ENCODE results near the gene RELCH. TPM values are rescaled to one million over a fixed set of nuclear protein-coding genes. Genes with fewer than 3 reads are reported as not detected.

RELCH gene
- total and polyA plus RNA-seq, 8 donors: 23.8 to 40.7 (median 34.1) TPM

GRCh38 chr18:62245177-62245576 lies 58.1 kb downstream of the RELCH start:
- intact Hi-C loops (cut with DNase I): loop anchor here in 1 of 2 donors (10.0 kb wide), 1 partner anchor 60 kb away; the partner anchor contains the start of genes PIGN and RELCH
- Histone ChIP-seq H3K4me1 (no peaks in the 10 kb centered on the region), H3K4me3 (no peak overlapping the region), H3K36me3 (peaks cover 0 to 35% of the 10 kb centered on the region in 2 donors), H3K27ac (no peak overlapping the region), H3K27me3 (no peaks in the 10 kb centered on the region), H3K9me3 (no peaks in the 10 kb centered on the region)
- ATAC-seq: no peak
- DNase-seq: peak in 1 of 4 donors; percentile 10
- TF ChIP-seq, protein P1, sequence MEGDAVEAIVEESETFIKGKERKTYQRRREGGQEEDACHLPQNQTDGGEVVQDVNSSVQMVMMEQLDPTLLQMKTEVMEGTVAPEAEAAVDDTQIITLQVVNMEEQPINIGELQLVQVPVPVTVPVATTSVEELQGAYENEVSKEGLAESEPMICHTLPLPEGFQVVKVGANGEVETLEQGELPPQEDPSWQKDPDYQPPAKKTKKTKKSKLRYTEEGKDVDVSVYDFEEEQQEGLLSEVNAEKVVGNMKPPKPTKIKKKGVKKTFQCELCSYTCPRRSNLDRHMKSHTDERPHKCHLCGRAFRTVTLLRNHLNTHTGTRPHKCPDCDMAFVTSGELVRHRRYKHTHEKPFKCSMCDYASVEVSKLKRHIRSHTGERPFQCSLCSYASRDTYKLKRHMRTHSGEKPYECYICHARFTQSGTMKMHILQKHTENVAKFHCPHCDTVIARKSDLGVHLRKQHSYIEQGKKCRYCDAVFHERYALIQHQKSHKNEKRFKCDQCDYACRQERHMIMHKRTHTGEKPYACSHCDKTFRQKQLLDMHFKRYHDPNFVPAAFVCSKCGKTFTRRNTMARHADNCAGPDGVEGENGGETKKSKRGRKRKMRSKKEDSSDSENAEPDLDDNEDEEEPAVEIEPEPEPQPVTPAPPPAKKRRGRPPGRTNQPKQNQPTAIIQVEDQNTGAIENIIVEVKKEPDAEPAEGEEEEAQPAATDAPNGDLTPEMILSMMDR (IDR thresholded peaks at IDR 0.05): no peak

DNA sequence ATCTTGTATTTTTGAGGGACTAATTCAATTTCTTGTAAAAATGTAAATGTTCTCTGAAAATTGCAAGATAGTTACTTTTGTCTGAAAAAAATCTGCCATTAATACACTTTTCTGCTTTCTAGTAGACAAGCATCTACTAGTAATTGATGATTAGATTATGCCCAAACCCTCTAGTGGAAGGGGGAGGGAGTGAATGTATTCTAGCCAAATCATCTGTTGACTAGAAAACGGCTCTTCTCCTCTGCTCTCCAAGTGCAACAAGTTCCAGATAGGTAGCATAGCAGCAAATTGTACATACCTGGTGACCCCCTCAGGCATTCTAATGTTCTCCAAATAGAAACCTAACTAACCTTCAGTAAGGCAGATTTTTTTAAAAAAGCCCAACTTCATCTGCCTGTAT lies 58.6 kb downstream of the RELCH start:
- DNase-seq (no peak), ATAC-seq (no peak)
- H3K27ac ChIP-seq: no peak overlapping the region
- H3K36me3 ChIP-seq: peaks cover 0 to 35% of the 10 kb centered on the region in 2 donors
- H3K27me3 ChIP-seq: no peaks in the 10 kb centered on the region
- intact Hi-C loops (cut with DNase I): loop anchor here in 1 of 2 donors (10.0 kb wide), 1 partner anchor 61 kb away; the partner anchor contains the start of genes PIGN and RELCH
- no peaks in the 10 kb centered on the region for H3K9me3 ChIP-seq
- TF ChIP-seq, protein P1 (IDR thresholded peaks at IDR 0.05): no peak
- no peak overlapping the region for H3K4me3 ChIP-seq
- H3K4me1 ChIP-seq: no peaks in the 10 kb centered on the region

GRCh38 chr18:62248313-62248712 lies 61.3 kb downstream of the RELCH start:
- no peak for ATAC-seq
- H3K27ac ChIP-seq: no peak overlapping the region

GRCh38 chr18:62249478-62250097 lies 62.5 kb downstream of the RELCH start:
- peak in 3 of 4 donors; percentile 43 to 77 (median 60) for DNase-seq
- intact Hi-C loops (cut with DNase I): loop anchor here in 1 of 2 donors (10.0 kb wide), 1 partner anchor 65 kb away; the partner anchor contains the start of genes PIGN and RELCH
- Histone ChIP-seq H3K27me3 (no peaks in the 10 kb centered on the region), H3K9me3 (no peaks in the 10 kb centered on the region), H3K4me3 (no peak overlapping the region), H3K4me1 (no peaks in the 10 kb centered on the region), H3K36me3 (peaks cover 0 to 35% of the 10 kb centered on the region in 2 donors), H3K27ac (no peak overlapping the region)
- peak; percentile 71 for ATAC-seq
- TF ChIP-seq, protein P1 (IDR thresholded peaks at IDR 0.05): peak; percentile 75 to 80

More at GRCh38 chr18:62248313-62248712, 61.3 kb downstream of the RELCH start:
- H3K4me1 ChIP-seq: no peaks in the 10 kb centered on the region
- intact Hi-C loops (cut with DNase I): loop anchor here in 1 of 2 donors (10.0 kb wide), 1 partner anchor 64 kb away; the partner anchor contains the start of genes PIGN and RELCH
- no peaks in the 10 kb centered on the region for H3K9me3 ChIP-seq
- H3K36me3 ChIP-seq: peaks cover 0 to 36% of the 10 kb centered on the region in 2 donors
- no peak for DNase-seq
- H3K4me3 ChIP-seq: no peak overlapping the region
- no peaks in the 10 kb centered on the region for H3K27me3 ChIP-seq
- TF ChIP-seq, protein P1 (IDR thresholded peaks at IDR 0.05): no peak

DNA sequence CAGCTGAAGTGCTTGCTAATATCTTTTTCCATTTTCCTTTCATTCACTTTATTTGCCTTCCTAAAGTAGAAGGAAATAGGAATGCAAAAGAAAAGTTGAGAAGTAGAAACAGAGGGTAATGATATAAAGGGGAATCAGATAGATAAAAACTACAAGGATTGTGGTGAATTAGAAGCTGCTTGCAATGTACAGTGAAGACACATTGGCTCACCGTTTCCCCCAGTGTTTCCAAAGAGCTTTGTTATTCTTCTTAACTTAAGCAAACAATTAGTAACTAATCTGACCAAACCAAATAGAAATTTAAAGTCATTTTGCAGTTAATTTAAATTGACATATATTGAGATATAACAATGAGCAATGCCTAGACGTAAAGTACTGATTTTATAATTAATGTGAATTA lies 63.4 kb downstream of the RELCH start:
- Histone ChIP-seq H3K4me3 (no peak overlapping the region), H3K36me3 (peaks cover 0 to 35% of the 10 kb centered on the region in 2 donors), H3K27me3 (no peaks in the 10 kb centered on the region), H3K9me3 (no peaks in the 10 kb centered on the region), H3K27ac (no peak overlapping the region), H3K4me1 (no peaks in the 10 kb centered on the region)
- DNase-seq (no peak), ATAC-seq (no peak)
- TF ChIP-seq, protein P1 (IDR thresholded peaks at IDR 0.05): no peak
- intact Hi-C loops (cut with DNase I): no loop called here

All from left lung (tissue), 10 donors.